HG03521 (cell line): ENCODE measurements around the gene PTRH1.

Experiments used
- ATAC-seq: cut with Tn5 transposase; IDR thresholded peaks from one replicate; pipeline ENCODE4 v1.9.1; 2021; ENCODE audit warnings: mild to moderate bottlenecking, moderate library complexity; ENCODE audit not compliant: unreplicated experiment

Gene PTRH1

GRCh38 chr9:127720031-127720864 is 4.8 kb upstream of the PTRH1 start:
- no peak for ATAC-seq

- ATAC-seq, result no peak
These were observed 2.3 kb upstream of the PTRH1 start for GRCh38 chr9:127717766-127718165.

GRCh38 chr9:127716412-127716811 is 949 bp upstream of the PTRH1 start:
- no peak for ATAC-seq

- ATAC-seq, result no peak
These were observed 453 bp downstream of the PTRH1 start for GRCh38 chr9:127714951-127715469.

GRCh38 chr9:127714020-127714750 is 1.3 kb downstream of the PTRH1 start:
- ATAC-seq, result no peak

DNA sequence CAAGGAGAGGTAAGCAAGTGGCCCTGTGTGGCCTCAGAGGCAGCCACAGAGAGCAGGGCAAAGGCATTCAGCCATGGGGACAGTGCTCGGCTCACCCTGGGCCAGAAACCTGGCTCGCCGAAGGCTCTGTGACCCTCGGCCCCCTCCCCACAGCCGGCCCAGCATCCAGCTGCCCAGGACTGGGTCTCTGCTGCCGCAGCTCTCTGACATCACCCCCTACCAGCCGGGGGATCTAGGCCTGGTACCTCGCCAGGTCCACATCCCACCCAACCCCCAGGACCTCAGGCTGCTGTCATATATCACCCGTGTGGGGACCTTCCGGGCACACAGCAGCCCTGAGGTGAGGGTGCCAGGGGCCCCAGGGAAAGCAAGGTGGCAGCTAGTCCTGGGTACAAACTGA is 2.6 kb downstream of the PTRH1 start:
- no peak for ATAC-seq

- no peak for ATAC-seq
These were observed 3.1 kb downstream of the PTRH1 start for GRCh38 chr9:127712371-127712770.

GRCh38 chr9:127711831-127712274 is 3.6 kb downstream of the PTRH1 start:
- ATAC-seq, result no peak

- no peak for ATAC-seq
These were observed 4.2 kb downstream of the PTRH1 start for GRCh38 chr9:127711226-127711701.

- ATAC-seq, result no peak
These were observed 5.2 kb downstream of the PTRH1 start for GRCh38 chr9:127710204-127710783.

GRCh38 chr9:127708952-127709587 is 6.4 kb downstream of the PTRH1 start:
- ATAC-seq, result no peak

- no peak for ATAC-seq
These were observed 7.7 kb downstream of the PTRH1 start for GRCh38 chr9:127707766-127708165.

GRCh38 chr9:127706836-127707241 is 8.6 kb downstream of the PTRH1 start, which contains the start of gene CFAP157:
TSS of gene CFAP157 (plus strand) at chr9:127706988. CDS start at chr9:127707032, 44 bp downstream.
- ATAC-seq, result no peak

GRCh38 chr9:127705577-127706379 is 9.7 kb downstream of the PTRH1 start:
- no peak for ATAC-seq

DNA sequence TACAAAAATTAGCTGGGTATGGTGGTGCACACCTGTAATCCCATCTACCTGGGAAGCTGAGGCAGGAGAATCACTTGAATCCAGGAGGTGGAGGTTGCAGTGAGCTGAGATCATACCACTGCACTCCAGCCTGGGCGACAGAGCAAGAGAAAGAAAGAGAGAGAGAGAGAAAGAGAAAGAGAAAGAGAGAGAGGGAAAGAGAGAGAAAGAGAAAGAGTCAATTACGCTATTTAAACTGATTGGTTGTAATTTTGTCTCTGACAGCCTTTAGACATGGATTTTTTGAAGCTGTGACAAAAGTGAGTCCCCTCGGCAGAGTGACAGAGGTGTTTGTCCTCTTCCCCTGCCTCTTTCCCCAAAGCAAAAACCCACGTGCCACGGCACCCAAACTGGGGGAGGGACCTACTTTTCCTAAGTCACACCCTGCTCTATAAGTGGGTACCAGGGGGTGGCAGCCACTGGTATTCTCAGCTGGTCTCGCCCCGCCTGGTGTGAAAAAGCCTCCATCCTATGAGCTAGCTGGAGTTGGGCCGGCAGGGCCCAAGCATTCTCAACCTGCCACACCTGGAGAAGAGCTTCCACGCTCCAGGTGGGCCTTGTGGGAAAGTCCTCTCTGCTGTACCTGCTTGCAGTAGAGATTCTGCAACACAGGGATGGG is 12.0 kb downstream of the PTRH1 start:
- ATAC-seq, result no peak

- ATAC-seq, result no peak
These were observed 14.7 kb downstream of the PTRH1 start for GRCh38 chr9:127700594-127701255.

DNA sequence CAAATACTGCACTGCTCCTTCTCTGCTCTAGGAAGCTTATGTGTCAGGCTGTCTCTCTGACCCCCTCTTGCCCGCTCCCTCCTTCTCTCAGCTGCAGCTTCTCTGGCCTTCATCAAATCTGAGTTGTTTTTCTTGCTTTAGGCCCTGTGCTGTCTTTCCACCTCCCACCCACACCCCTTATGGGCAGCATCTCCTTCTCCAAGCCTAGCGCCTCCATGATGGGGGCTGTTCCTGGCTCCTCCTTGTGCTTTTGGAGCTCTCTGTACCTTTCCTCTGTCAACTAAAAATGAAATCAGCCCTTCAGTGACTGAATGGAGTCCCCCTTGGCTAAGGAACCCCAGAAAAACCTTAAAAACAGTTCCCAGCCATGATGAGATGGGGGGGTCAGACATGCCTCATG is 15.3 kb downstream of the PTRH1 start:
- ATAC-seq, result no peak

DNA sequence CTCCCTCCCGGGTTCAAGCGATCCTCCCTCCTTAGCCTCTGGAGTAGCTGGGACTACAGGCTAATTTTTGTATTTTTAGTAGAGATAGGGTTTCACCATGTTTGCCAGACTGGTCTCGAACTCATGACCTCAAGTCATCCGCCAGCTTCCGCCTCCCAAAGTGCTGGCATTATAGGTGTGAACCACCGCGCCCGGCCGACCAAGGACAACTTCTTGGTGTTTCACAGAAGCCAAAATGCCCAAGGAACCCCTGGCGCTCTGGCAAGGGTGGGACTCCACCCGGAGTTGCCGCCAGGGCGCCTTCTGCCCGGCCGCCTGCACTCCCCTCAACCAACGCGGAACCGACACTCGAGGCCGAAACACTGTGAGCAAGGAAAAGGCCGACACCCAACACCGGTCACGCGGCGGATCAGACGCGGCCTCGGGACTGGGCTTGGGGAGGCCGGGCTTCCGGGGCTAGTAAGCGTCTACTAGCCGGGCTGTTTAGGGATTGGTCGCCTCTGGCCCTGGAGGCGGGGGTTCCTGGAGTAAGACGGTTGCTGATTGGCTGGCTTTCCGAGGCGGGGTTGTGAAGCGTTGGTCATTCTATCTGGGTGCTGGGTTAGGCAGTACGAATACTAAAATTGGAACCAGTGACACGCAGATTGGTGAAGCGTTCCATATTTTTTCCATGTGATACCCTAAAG is 16.3 kb downstream of the PTRH1 start:
- peak; percentile 95 for ATAC-seq
